Kidney epithelial cell (primary cell): ENCODE results near the gene ERLIN1. TPM values are rescaled to one million over a fixed set of nuclear protein-coding genes. Genes with fewer than 3 reads are reported as not detected.

Source experiments
- DNase-seq: peaks from one replicate; pipeline ENCODE4 v3.0.0-alpha.2; 2010; ENCODE audit warnings: low read depth
- H3K27me3 ChIP-seq: 2 replicates; pipeline ENCODE4 v1.6.0; 2011; ENCODE audit warnings: low read length; ENCODE audit not compliant: control insufficient read depth, insufficient read depth
- H3K36me3 ChIP-seq: 2 replicates; pipeline ENCODE4 v1.5.1; 2011; ENCODE audit warnings: low read length; ENCODE audit not compliant: control insufficient read depth, insufficient read depth
- H3K4me3 ChIP-seq: 2 replicates; pipeline ENCODE4 v1.5.1; 2011; ENCODE audit warnings: low read depth, mild to moderate bottlenecking, control low read depth, low read length
- total RNA-seq: library from RNA; depleted of rRNA; stranded (reverse); fragments of >200 nt; gene quantifications from 2 replicates; pipeline ENCODE4 v1.2.3, GENCODE V29; 2015
- TF ChIP-seq, protein P1 (sequence below): IDR thresholded peaks from 2 replicates; pipeline ENCODE4 v1.5.1; 2011; ENCODE audit warnings: mild to moderate bottlenecking, moderate library complexity, low read length, control low read depth, inconsistent platforms; ENCODE audit not compliant: insufficient read depth, poor library complexity, severe bottlenecking

ERLIN1 gene
- total RNA-seq, 1 donor from 2014 or later, result 17.7 TPM

DNA sequence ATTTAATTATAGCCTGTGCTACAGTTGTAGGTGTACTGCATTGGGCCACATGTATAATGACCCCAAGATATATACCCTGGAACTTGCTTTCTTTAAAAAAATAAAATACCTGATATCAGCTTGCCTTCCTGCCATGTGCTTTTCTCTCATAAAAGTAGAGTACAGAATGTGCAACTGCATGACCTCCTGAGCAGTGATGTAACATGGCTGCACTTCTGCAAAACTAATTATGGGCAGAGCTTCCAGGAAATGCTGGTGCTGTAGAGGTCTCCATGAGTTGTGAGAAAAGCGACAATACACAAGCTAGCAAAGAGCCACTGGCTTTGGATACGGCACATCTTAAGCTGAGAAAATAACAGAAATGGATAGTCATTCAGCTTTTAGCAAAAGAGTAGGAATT lies 6.5 kb upstream of the ERLIN1 start:
- TF ChIP-seq, protein P1, sequence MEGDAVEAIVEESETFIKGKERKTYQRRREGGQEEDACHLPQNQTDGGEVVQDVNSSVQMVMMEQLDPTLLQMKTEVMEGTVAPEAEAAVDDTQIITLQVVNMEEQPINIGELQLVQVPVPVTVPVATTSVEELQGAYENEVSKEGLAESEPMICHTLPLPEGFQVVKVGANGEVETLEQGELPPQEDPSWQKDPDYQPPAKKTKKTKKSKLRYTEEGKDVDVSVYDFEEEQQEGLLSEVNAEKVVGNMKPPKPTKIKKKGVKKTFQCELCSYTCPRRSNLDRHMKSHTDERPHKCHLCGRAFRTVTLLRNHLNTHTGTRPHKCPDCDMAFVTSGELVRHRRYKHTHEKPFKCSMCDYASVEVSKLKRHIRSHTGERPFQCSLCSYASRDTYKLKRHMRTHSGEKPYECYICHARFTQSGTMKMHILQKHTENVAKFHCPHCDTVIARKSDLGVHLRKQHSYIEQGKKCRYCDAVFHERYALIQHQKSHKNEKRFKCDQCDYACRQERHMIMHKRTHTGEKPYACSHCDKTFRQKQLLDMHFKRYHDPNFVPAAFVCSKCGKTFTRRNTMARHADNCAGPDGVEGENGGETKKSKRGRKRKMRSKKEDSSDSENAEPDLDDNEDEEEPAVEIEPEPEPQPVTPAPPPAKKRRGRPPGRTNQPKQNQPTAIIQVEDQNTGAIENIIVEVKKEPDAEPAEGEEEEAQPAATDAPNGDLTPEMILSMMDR, result no peak
- Histone ChIP-seq H3K36me3 (no peaks in the 10 kb centered on the region), H3K27me3 (no peaks in the 10 kb centered on the region), H3K4me3 (no peak overlapping the region)
- no peak for DNase-seq

DNA sequence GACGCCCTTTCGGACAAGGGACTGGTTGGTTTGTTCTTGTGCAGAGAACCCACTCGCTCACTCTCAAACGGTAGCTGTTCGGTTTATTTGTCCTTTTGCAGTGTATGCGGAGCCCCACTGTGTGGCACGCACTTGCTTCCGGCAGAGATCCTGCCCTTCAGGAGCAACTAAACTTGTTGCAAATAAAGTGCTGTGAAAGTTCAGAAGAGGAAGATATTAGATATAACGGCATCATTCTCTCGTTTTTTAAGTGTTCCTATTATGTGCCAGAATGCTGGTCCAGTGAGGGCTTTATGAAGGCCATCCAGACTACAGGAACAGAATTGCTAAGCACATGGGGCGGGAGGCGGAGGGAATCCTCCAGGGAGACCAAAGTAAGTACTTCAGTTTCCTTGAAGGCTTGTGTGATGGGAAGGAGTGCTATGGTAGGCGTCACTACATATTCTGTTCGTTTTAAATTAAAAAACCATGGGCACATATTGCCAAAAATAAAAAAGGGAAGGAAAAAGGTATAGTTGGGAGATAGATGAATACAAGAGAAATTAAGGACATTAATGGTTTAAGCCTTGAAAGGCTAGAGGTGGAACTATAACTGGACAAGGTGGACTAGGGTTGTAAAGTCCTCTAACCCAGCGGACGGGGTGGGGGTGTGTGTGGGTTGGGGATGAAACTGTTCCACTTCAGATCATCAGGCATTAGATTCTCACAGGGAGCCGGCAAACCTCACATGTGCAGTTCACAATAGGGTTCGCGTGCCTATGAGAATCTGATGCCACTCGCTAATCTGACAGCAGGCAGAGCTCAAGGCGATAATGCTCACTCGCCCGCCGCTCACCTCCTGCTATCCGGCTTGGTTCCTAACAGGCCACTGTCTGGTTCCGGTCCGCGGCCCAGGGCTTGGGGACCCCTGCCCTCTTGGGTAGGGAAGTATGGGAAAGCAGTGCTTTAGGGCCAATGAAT lies 704 bp upstream of the ERLIN1 start:
- Histone ChIP-seq H3K36me3 (no peaks in the 10 kb centered on the region), H3K4me3 (peak overlapping the region; percentile 89), H3K27me3 (no peaks in the 10 kb centered on the region)
- TF ChIP-seq, protein P1, result no peak
- no peak for DNase-seq

DNA sequence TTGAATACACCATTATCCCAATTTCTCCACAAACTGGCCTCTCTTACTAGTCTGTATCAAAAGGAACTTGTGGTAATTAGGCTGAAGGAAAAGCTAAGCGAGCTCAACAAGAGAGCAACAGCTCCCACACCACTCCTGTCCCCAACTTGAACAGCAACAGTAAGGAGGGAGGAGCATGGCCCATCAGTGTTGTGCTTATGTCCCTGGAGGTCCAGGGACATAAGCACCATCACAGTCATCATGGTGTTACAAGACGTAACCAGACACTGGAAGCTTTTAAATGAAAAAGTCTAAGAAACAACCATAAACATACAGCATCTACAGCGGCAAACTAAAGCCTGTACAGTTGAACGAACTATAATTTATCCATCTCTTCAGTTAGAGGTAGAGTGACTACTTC lies 989 bp downstream of the ERLIN1 start:
- TF ChIP-seq, protein P1, result no peak
- no peak for DNase-seq
- no peaks in the 10 kb centered on the region for H3K36me3 ChIP-seq
- peak overlapping the region; percentile 89 for H3K4me3 ChIP-seq
- H3K27me3 ChIP-seq, result no peaks in the 10 kb centered on the region

DNA sequence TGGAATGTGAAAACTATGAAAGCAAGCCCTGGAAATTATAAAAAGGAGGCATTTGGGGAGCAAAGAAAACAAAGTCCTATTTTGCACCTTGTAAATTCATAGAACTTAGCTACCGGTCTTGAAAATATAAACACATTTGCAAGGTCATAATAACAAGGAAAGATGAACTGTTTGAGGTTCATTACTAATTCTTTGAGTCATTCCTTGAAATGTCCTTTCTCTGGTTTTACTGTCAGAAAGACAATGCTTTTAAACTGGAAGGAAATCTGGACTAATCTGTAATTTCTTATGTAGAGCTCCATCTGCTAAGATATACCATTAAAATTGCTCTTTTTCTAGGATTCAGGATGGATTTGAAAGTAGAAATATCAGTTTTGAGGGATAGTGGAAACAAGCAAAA lies 1.4 kb downstream of the ERLIN1 start:
- DNase-seq, result no peak
- Histone ChIP-seq H3K36me3 (no peaks in the 10 kb centered on the region), H3K27me3 (no peaks in the 10 kb centered on the region), H3K4me3 (no peak overlapping the region)
- TF ChIP-seq, protein P1, result no peak

DNA sequence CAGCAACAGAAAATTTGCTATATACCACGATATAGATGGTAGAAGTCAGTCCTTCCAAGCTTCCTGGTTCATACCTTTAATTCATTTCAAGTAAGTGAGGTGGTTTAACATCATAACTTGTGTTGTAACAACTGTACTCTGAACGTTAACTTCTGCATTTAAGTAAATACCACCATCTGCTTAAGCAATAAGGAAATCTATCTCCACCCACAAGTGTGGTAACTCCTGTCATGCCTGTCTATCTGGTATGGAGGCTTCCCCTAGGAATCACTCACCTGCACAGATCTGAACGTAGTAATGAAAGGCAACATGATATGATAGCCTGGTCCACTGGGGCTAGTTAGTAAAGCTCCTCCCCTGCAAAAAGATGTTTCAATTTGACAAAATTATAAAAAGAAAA lies 2.3 kb downstream of the ERLIN1 start:
- H3K27me3 ChIP-seq, result no peaks in the 10 kb centered on the region
- H3K4me3 ChIP-seq, result no peak overlapping the region
- TF ChIP-seq, protein P1, result no peak
- H3K36me3 ChIP-seq, result no peaks in the 10 kb centered on the region
- DNase-seq, result no peak

DNA sequence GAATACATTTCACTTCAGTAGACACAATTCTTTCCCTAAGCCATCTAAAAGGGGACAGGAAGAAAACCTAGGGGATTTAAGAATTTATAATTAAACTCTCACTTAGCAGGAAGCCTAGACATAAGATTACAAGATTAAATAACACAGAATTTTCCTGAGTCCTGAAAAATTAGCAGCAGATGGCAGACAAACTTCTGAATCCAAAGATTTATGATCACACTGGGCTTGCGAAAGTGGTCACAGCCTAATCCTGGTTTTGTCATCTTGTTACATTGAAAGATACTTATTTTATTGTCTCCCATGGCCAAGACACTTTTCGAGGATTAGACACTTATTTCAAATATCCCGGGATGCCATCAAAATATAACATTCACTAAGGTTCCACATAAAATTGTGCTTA lies 2.9 kb downstream of the ERLIN1 start:
- H3K27me3 ChIP-seq, result no peaks in the 10 kb centered on the region
- TF ChIP-seq, protein P1, result no peak
- DNase-seq, result no peak

More for the DNA sequence above, 2.9 kb downstream of the ERLIN1 start:
- no peak overlapping the region for H3K4me3 ChIP-seq
- no peaks in the 10 kb centered on the region for H3K36me3 ChIP-seq
